A549 (cell line): Measurements from ENCODE around the gene PLXDC1.

Experiments
- BHLHE40 ChIP-seq: IDR thresholded peaks from 2 replicates; pipeline ENCODE4 v1.6.1; 2012; ENCODE audit warnings: low read depth, low read length, inconsistent platforms
- CTCF ChIP-seq: fragments of >200 bp; sonication (Bioruptor Twin); formaldehyde crosslinking; IDR thresholded peaks from 3 replicates; pipeline ENCODE4 v1.5.1; 2016
- HOXA7 ChIP-seq: fragments of 250-450 bp; sonication (Bioruptor Pico); IDR thresholded peaks from 2 replicates; pipeline ENCODE4 v1.5.0; 2020; ENCODE audit warnings: mild to moderate bottlenecking, moderate library complexity
- JUN ChIP-seq, 2 experiments: fragments of >200 bp; sonication (Bioruptor Twin); formaldehyde crosslinking; IDR thresholded peaks; 2 replicates in 1 of 2; 3 replicates in 1 of 2; pipeline ENCODE4 v1.6.1; 2016 to 2017
- MAFK ChIP-seq: fragments of 450-650 bp; IDR thresholded peaks from 2 replicates; pipeline ENCODE4 v1.6.1; 2014; ENCODE audit not compliant: partially characterized antibody
- MYC ChIP-seq: IDR thresholded peaks from 2 replicates; pipeline ENCODE4 v1.6.1; 2012; ENCODE audit warnings: mild to moderate bottlenecking, inconsistent platforms, low read length, improper control_type of control experiment, borderline replicate concordance
- POLR2A ChIP-seq: IDR thresholded peaks from 2 replicates; pipeline ENCODE4 v1.6.1; 2012; ENCODE audit warnings: mild to moderate bottlenecking, low read length
- POLR2AphosphoS2 ChIP-seq: conservative IDR thresholded peaks from 2 replicates; pipeline ENCODE4 v1.6.1; 2012; ENCODE audit warnings: low read length, improper control_type of control experiment, inconsistent platforms
- TP53 ChIP-seq: fragments of 250-450 bp; sonication (Bioruptor Pico); IDR thresholded peaks from 2 replicates; pipeline ENCODE4 v1.5.0; 2021; ENCODE audit warnings: mild to moderate bottlenecking, moderate library complexity
- TF ChIP-seq, protein P1 (sequence below): IDR thresholded peaks from 2 replicates; pipeline ENCODE4 v1.6.1; 2012

- TF ChIP-seq POLR2A, result no peak
- no peak for TF ChIP-seq MAFK
- TF ChIP-seq CTCF, result no peak
- TF ChIP-seq BHLHE40, result no peak
- no peak for TF ChIP-seq JUN (IDR thresholded peaks at IDR 0.05)
- TF ChIP-seq POLR2AphosphoS2, result no peak
- no peak for TF ChIP-seq MYC
- TF ChIP-seq TP53, result no peak
- no peak for TF ChIP-seq HOXA7 (CRISPR knock-in tag)
- TF ChIP-seq, protein P1, sequence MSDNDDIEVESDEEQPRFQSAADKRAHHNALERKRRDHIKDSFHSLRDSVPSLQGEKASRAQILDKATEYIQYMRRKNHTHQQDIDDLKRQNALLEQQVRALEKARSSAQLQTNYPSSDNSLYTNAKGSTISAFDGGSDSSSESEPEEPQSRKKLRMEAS, result no peak
These were observed 40.9 kb downstream of the PLXDC1 start for GRCh38 chr17:39110435-39111136.
